Astrocyte (in vitro differentiated cells and primary cell): ENCODE results near the gene TNKS1BP1. TPM values are rescaled to one million over a fixed set of nuclear protein-coding genes. Genes with fewer than 3 reads are reported as not detected.

Experiments
- DNase-seq: peaks from one replicate; pipeline ENCODE4 v3.0.0-alpha.2; 2010; ENCODE audit warnings: low read depth
- FAIRE-seq: peaks from 2 replicates; lab custom pipeline; 2011; peaks lifted over from hg19 to GRCh38; lab: Jason Lieb, UNC
- H2AFZ ChIP-seq: 2 replicates; pipeline ENCODE4 v1.6.0; 2012; ENCODE audit warnings: low read depth, low read length, inconsistent platforms
- H3K27ac ChIP-seq: 2 replicates; pipeline ENCODE4 v1.5.1; 2011; ENCODE audit warnings: low read depth, low read length, inconsistent platforms
- H3K27me3 ChIP-seq: 2 replicates; pipeline ENCODE4 v1.6.0; 2011; ENCODE audit warnings: low read length, inconsistent platforms; ENCODE audit not compliant: insufficient read depth
- H3K36me3 ChIP-seq: 2 replicates; pipeline ENCODE4 v1.5.1; 2011; ENCODE audit warnings: low read length, inconsistent platforms; ENCODE audit not compliant: insufficient read depth
- H3K4me1 ChIP-seq: 2 replicates; pipeline ENCODE4 v1.5.1; 2011; ENCODE audit warnings: low read length, inconsistent platforms; ENCODE audit not compliant: insufficient read depth
- H3K4me2 ChIP-seq: 2 replicates; pipeline ENCODE4 v1.6.0; 2012; ENCODE audit warnings: low read length, inconsistent platforms
- H3K4me3 ChIP-seq: 2 replicates; pipeline ENCODE4 v1.5.1; 2011; ENCODE audit warnings: low read depth, mild to moderate bottlenecking, low read length, inconsistent platforms; ENCODE audit not compliant: insufficient read depth
- H3K79me2 ChIP-seq: 2 replicates; pipeline ENCODE4 v1.6.0; 2012; ENCODE audit warnings: mild to moderate bottlenecking, low read length, inconsistent platforms; ENCODE audit not compliant: insufficient read depth
- H3K9ac ChIP-seq: 2 replicates; pipeline ENCODE4 v1.6.0; 2012; ENCODE audit warnings: mild to moderate bottlenecking, low read length, inconsistent platforms
- H3K9me3 ChIP-seq: 2 replicates; pipeline ENCODE4 v1.5.1; 2012; ENCODE audit warnings: low read depth, mild to moderate bottlenecking, low read length, inconsistent platforms; ENCODE audit not compliant: insufficient read depth
- H4K20me1 ChIP-seq: 2 replicates; pipeline ENCODE4 v1.6.0; 2012; ENCODE audit warnings: low read length, inconsistent platforms; ENCODE audit not compliant: insufficient read depth
- H3K27ac Mint-ChIP-seq: one replicate; pipeline ENCODE4 v1.8.0; 2021; ENCODE audit warnings: mild to moderate bottlenecking, mixed read lengths; ENCODE audit not compliant: unreplicated experiment
- H3K27me3 Mint-ChIP-seq: one replicate; pipeline ENCODE4 v1.8.0; 2021; ENCODE audit warnings: low read depth, mixed read lengths; ENCODE audit not compliant: unreplicated experiment
- H3K36me3 Mint-ChIP-seq: one replicate; pipeline ENCODE4 v1.8.0; 2021; ENCODE audit warnings: low read depth, mixed read lengths; ENCODE audit not compliant: unreplicated experiment
- H3K4me1 Mint-ChIP-seq: one replicate; pipeline ENCODE4 v1.8.0; 2021; ENCODE audit warnings: low read depth, mixed read lengths; ENCODE audit not compliant: unreplicated experiment
- H3K4me3 Mint-ChIP-seq: one replicate; pipeline ENCODE4 v1.8.0; 2021; ENCODE audit warnings: mild to moderate bottlenecking, moderate library complexity, mixed read lengths; ENCODE audit not compliant: unreplicated experiment
- H3K9me3 Mint-ChIP-seq: one replicate; pipeline ENCODE4 v1.8.0; 2021; ENCODE audit warnings: mild to moderate bottlenecking, mixed read lengths; ENCODE audit not compliant: unreplicated experiment
- EZH2 ChIP-seq: IDR thresholded peaks from 2 replicates; pipeline ENCODE4 v1.6.1; 2012; ENCODE audit warnings: mild to moderate bottlenecking, low read length, inconsistent platforms; ENCODE audit not compliant: insufficient read depth
- total RNA-seq: library from RNA; stranded (reverse); gene quantifications from 2 replicates; pipeline ENCODE4 v1.2.1, GENCODE V29; 2021
- TF ChIP-seq, protein P1 (sequence below): IDR thresholded peaks from 2 replicates; pipeline ENCODE4 v1.5.1; 2011; ENCODE audit warnings: low read depth, mild to moderate bottlenecking, inconsistent platforms, low read length, moderate library complexity; ENCODE audit not compliant: insufficient read depth

TNKS1BP1 gene
- total RNA-seq, 1 donor from 2014 or later = 149 TPM

DNA sequence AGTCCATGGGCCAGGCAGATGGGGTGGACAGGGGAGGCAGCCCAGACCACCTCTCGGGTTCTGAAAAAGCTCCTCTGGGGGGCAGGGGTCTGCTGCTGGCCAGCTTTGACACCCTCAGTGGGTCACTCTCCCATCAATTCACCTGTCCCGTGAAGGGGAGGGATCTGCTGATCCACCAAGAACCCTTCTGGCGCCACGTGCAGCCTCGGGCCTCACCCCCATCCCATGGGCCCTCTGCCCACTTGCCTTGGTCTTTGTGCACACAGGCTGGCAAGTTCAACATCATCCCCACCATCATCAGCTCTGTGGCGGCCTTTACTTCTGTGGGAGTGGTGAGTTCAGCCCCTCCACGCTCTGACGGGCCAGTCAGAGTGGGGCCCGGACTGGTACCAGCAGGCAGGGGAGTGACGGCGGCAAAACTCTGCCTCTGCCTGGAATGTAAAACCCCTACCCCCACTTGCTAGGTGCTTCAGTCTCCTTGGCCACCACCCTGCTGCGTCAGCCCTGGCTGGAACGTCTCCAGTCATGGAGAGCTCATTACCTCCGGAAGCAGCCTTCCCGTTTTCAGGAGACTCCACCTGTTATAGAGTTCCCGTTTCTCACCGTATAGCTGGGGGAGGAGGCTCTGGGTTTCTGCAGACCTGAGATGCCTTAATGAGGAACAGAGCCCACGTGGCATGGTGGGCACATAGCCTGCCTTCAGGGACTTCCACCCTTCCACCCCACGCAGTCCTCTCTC is 43.5 kb upstream of the TNKS1BP1 start:
- no peak overlapping the region for H3K4me2 ChIP-seq
- no peak for FAIRE-seq
- H3K9ac ChIP-seq = no peak overlapping the region

DNA sequence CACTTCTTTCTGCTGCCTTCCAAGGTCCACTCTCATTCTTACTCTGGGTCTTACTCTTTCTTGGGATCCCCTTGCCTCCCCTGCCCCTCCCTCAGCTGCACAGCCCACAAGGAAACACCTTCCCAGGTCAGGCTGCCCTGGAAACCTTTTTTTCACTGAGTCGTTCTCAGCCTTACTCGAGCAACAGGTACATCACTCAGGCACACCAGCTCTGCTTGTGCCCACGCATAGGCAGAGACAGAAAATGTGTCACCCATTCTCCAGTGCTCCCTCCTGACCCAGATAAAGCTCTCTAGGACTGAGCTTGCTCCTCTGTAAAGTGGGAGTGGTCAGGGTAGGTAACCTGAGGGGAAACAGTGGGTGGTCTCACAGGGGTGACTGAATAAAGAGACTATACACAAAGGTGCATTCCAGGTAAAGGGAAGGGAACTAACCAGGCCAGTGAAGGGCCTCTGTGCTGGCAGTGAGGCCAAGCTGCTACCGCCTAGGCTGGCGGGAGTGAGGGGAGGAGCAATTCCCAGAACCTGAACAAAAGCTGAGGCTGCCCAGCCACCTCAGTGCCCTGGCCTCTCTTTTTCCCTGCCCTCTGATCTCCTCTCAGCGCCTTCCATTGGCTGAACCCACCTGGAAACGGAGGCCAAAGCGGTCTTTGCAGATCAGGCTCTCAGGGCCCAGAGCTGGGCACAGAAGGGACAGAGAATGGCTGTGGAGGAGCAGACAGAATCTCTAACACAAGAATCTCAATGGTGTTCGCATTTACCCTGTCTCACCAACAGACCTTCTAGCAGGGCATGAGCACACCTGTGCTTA is 40.3 kb upstream of the TNKS1BP1 start:
- Histone ChIP-seq H3K4me3 (no peak overlapping the region), H3K4me2 (no peak overlapping the region), H3K27ac (no peak overlapping the region), H3K79me2 (no peaks in the 10 kb centered on the region), H3K27me3 (peaks cover 13% of the 10 kb centered on the region), H4K20me1 (no peaks in the 10 kb centered on the region), H2AFZ (no peak overlapping the region), H3K4me1 (peaks cover 3% of the 10 kb centered on the region), H3K9me3 (no peaks in the 10 kb centered on the region), H3K9ac (no peak overlapping the region), H3K36me3 (no peaks in the 10 kb centered on the region)
- no peak overlapping the region for H3K4me3 Mint-ChIP-seq
- peaks cover 3% of the 10 kb centered on the region for H3K36me3 Mint-ChIP-seq
- FAIRE-seq = no peak
- H3K27ac Mint-ChIP-seq = no peak overlapping the region
- peaks cover 13% of the 10 kb centered on the region for H3K9me3 Mint-ChIP-seq
- DNase-seq = no peak
- no peaks in the 10 kb centered on the region for H3K4me1 Mint-ChIP-seq
- peaks cover 44% of the 10 kb centered on the region for H3K27me3 Mint-ChIP-seq
- TF ChIP-seq EZH2 = no peak
- TF ChIP-seq, protein P1, sequence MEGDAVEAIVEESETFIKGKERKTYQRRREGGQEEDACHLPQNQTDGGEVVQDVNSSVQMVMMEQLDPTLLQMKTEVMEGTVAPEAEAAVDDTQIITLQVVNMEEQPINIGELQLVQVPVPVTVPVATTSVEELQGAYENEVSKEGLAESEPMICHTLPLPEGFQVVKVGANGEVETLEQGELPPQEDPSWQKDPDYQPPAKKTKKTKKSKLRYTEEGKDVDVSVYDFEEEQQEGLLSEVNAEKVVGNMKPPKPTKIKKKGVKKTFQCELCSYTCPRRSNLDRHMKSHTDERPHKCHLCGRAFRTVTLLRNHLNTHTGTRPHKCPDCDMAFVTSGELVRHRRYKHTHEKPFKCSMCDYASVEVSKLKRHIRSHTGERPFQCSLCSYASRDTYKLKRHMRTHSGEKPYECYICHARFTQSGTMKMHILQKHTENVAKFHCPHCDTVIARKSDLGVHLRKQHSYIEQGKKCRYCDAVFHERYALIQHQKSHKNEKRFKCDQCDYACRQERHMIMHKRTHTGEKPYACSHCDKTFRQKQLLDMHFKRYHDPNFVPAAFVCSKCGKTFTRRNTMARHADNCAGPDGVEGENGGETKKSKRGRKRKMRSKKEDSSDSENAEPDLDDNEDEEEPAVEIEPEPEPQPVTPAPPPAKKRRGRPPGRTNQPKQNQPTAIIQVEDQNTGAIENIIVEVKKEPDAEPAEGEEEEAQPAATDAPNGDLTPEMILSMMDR = no peak

More for the DNA sequence above, 43.5 kb upstream of the TNKS1BP1 start:
- Histone ChIP-seq H3K36me3 (no peaks in the 10 kb centered on the region), H3K4me1 (peaks cover 4% of the 10 kb centered on the region), H3K27ac (no peak overlapping the region), H2AFZ (no peak overlapping the region), H3K4me3 (no peak overlapping the region), H3K27me3 (peaks cover 13% of the 10 kb centered on the region), H3K79me2 (no peaks in the 10 kb centered on the region), H4K20me1 (no peaks in the 10 kb centered on the region), H3K9me3 (no peaks in the 10 kb centered on the region)
- Mint-ChIP-seq H3K4me1 (no peaks in the 10 kb centered on the region), H3K27ac (no peak overlapping the region), H3K9me3 (peaks cover 7% of the 10 kb centered on the region), H3K36me3 (no peaks in the 10 kb centered on the region), H3K4me3 (no peak overlapping the region), H3K27me3 (peaks cover 38% of the 10 kb centered on the region)
- DNase-seq = no peak
- TF ChIP-seq, protein P1 = no peak
- no peak for TF ChIP-seq EZH2
